CD8-positive, alpha-beta memory T cell (primary cell): ENCODE results near the gene ACSM6. TPM values are rescaled to one million over a fixed set of nuclear protein-coding genes. Genes with fewer than 3 reads are reported as not detected.

Experiments used
- CTCF ChIA-PET: fragments of 350-600 bp; sonication (Branson Sonifier 250); formaldehyde crosslinking; loops from one replicate; lab custom pipeline; 2021; ENCODE audit warnings: antibody characterized with exemption; lab: Charles Lee
- POLR2A ChIA-PET: fragments of 350-600 bp; sonication (Branson Sonifier 250); formaldehyde crosslinking; loops from one replicate; lab custom pipeline; 2021; ENCODE audit warnings: antibody characterized with exemption; lab: Charles Lee
- DNase-seq, 5 donors: peaks; one replicate each; pipeline versions ENCODE4 v3.0.0 to v3.0.0-alpha.2; 2020 to 2022; ENCODE audit warnings: mixed read lengths in 1 of 5
- H3K27ac ChIP-seq: one replicate; pipeline ENCODE4 v1.7.0; 2013; ENCODE audit warnings: low read depth, mild to moderate bottlenecking, low read length, moderate library complexity
- H3K27me3 ChIP-seq: 2 replicates; pipeline ENCODE4 v1.7.0; 2013; ENCODE audit warnings: low read length, mild to moderate bottlenecking; ENCODE audit not compliant: insufficient read depth, poor library complexity, severe bottlenecking
- H3K36me3 ChIP-seq: 2 replicates; pipeline ENCODE4 v1.7.0; 2013; ENCODE audit warnings: mild to moderate bottlenecking, low read length, moderate library complexity; ENCODE audit not compliant: insufficient read depth
- H3K4me1 ChIP-seq: 2 replicates; pipeline ENCODE4 v1.7.0; 2013; ENCODE audit warnings: mild to moderate bottlenecking, low read length, moderate library complexity; ENCODE audit not compliant: insufficient read depth
- H3K4me3 ChIP-seq: 2 replicates; pipeline ENCODE4 v1.7.0; 2013; ENCODE audit warnings: mild to moderate bottlenecking, low read length
- H3K9me3 ChIP-seq: 2 replicates; pipeline ENCODE4 v1.7.0; 2013; ENCODE audit warnings: mild to moderate bottlenecking, low read length
- H3K27ac Mint-ChIP-seq, 8 donors: one replicate each; pipeline ENCODE4 v1.8.0; 2020 to 2021; ENCODE audit warnings: mixed read lengths in 8 of 8, mild to moderate bottlenecking in 6 of 8, inconsistent platforms in 3 of 8, moderate library complexity in 3 of 8
- H3K27me3 Mint-ChIP-seq, 2 donors: one replicate each; pipeline ENCODE4 v1.8.0; 2020 to 2021; ENCODE audit warnings: mixed read lengths in 2 of 2, mild to moderate bottlenecking in 1 of 2, moderate library complexity in 1 of 2
- H3K36me3 Mint-ChIP-seq, 3 donors: one replicate each; pipeline ENCODE4 v1.8.0; 2020 to 2021; ENCODE audit warnings: mixed read lengths in 3 of 3, inconsistent platforms in 1 of 3, mild to moderate bottlenecking in 1 of 3
- H3K4me1 Mint-ChIP-seq, 3 donors: one replicate each; pipeline ENCODE4 v1.8.0; 2020 to 2021; ENCODE audit warnings: mixed read lengths in 3 of 3, inconsistent platforms in 1 of 3, mild to moderate bottlenecking in 1 of 3
- H3K4me3 Mint-ChIP-seq, 7 donors: one replicate each; pipeline ENCODE4 v1.8.0; 2020 to 2021; ENCODE audit warnings: mixed read lengths in 7 of 7, mild to moderate bottlenecking in 6 of 7, moderate library complexity in 4 of 7, inconsistent platforms in 2 of 7
- H3K9me3 Mint-ChIP-seq, 5 donors: one replicate each; pipeline ENCODE4 v1.8.0; 2020 to 2022; ENCODE audit warnings: mixed read lengths in 5 of 5, mild to moderate bottlenecking in 3 of 5, moderate library complexity in 2 of 5, inconsistent platforms in 1 of 5
- polyA plus RNA-seq: library from polyadenylated mRNA; unstranded; fragments of 300-500 nt; fragmentation: Illumina TruSeq; gene quantifications from one replicate; pipeline ENCODE4 v1.2.3, GENCODE V29; 2021
- total RNA-seq, 2 experiments: library from RNA; stranded (reverse); gene quantifications; one replicate each; pipeline ENCODE4 v1.2.3, GENCODE V29; 2021

The ACSM6 gene
- total and polyA plus RNA-seq, 3 experiments from 2014 or later, result not detected

- POLR2A ChIA-PET, result no interaction called here
- H3K4me3 ChIP-seq, result no peak overlapping the region
- CTCF ChIA-PET, result interaction anchor here (0.9 kb wide), 1 partner anchor 113 kb away, joined by 3 read pairs; no protein-coding TSS in a partner anchor
These were observed 55.4 kb downstream of the ACSM6 start for GRCh38 chr10:95249467-95249866.

GRCh38 chr10:95250856-95251255 lies 56.8 kb downstream of the ACSM6 start:
- no peak overlapping the region for H3K27ac ChIP-seq
- no peak overlapping the region for H3K27ac Mint-ChIP-seq
- H3K27me3 Mint-ChIP-seq, result peaks cover 1 to 4% of the 10 kb centered on the region in 2 donors
- CTCF ChIA-PET, result interaction anchor here (1.2 kb wide), 1 partner anchor 112 kb away, joined by 3 read pairs; no protein-coding TSS in a partner anchor
- no peak overlapping the region for H3K4me3 ChIP-seq
- no peaks in the 10 kb centered on the region for H3K36me3 ChIP-seq
- H3K4me1 ChIP-seq, result no peaks in the 10 kb centered on the region
- DNase-seq, result no peak
- H3K4me3 Mint-ChIP-seq, result no peak overlapping the region
- no peaks in the 10 kb centered on the region for H3K27me3 ChIP-seq
- H3K36me3 Mint-ChIP-seq, result no peaks in the 10 kb centered on the region
- H3K9me3 Mint-ChIP-seq, result no peaks in the 10 kb centered on the region
- H3K9me3 ChIP-seq, result no peaks in the 10 kb centered on the region
- H3K4me1 Mint-ChIP-seq, result no peaks in the 10 kb centered on the region
- POLR2A ChIA-PET, result no interaction called here

More at GRCh38 chr10:95249467-95249866, 55.4 kb downstream of the ACSM6 start:
- H3K27ac ChIP-seq, result no peak overlapping the region
- no peaks in the 10 kb centered on the region for H3K36me3 ChIP-seq
- no peaks in the 10 kb centered on the region for H3K27me3 ChIP-seq
- no peak for DNase-seq
- H3K4me1 Mint-ChIP-seq, result peaks cover 0 to 3% (median 0%) of the 10 kb centered on the region in 3 donors
- H3K4me1 ChIP-seq, result no peaks in the 10 kb centered on the region
- no peaks in the 10 kb centered on the region for H3K9me3 ChIP-seq
- H3K4me3 Mint-ChIP-seq, result peak overlapping the region in 1 of 7 donors; percentile 67
- peaks cover 1 to 9% of the 10 kb centered on the region in 2 donors for H3K27me3 Mint-ChIP-seq
- peak overlapping the region in 1 of 8 donors; percentile 89 for H3K27ac Mint-ChIP-seq
- H3K9me3 Mint-ChIP-seq, result no peaks in the 10 kb centered on the region
- no peaks in the 10 kb centered on the region for H3K36me3 Mint-ChIP-seq

- Mint-ChIP-seq H3K36me3 (no peaks in the 10 kb centered on the region), H3K4me3 (no peak overlapping the region), H3K9me3 (no peaks in the 10 kb centered on the region), H3K4me1 (no peaks in the 10 kb centered on the region), H3K27me3 (peaks cover 4 to 6% of the 10 kb centered on the region in 2 donors), H3K27ac (no peak overlapping the region)
- H3K9me3 ChIP-seq, result no peaks in the 10 kb centered on the region
- ChIA-PET POLR2A (no interaction called here), CTCF (no interaction called here)
- no peak overlapping the region for H3K4me3 ChIP-seq
- no peaks in the 10 kb centered on the region for H3K36me3 ChIP-seq
- H3K27me3 ChIP-seq, result no peaks in the 10 kb centered on the region
- H3K4me1 ChIP-seq, result no peaks in the 10 kb centered on the region
- no peak overlapping the region for H3K27ac ChIP-seq
- DNase-seq, result no peak
These were observed 59.0 kb downstream of the ACSM6 start for GRCh38 chr10:95253007-95253406.

- ChIA-PET POLR2A (no interaction called here), CTCF (no interaction called here)
- Mint-ChIP-seq H3K27me3 (peaks cover 4 to 7% of the 10 kb centered on the region in 2 donors), H3K4me1 (no peaks in the 10 kb centered on the region), H3K27ac (no peak overlapping the region), H3K36me3 (no peaks in the 10 kb centered on the region), H3K4me3 (no peak overlapping the region), H3K9me3 (no peaks in the 10 kb centered on the region)
- Histone ChIP-seq H3K4me1 (no peaks in the 10 kb centered on the region), H3K27ac (no peak overlapping the region), H3K4me3 (no peak overlapping the region), H3K27me3 (no peaks in the 10 kb centered on the region), H3K36me3 (no peaks in the 10 kb centered on the region), H3K9me3 (no peaks in the 10 kb centered on the region)
- no peak for DNase-seq
These were observed 59.6 kb downstream of the ACSM6 start for GRCh38 chr10:95253686-95254085.

GRCh38 chr10:95254629-95255028 lies 60.6 kb downstream of the ACSM6 start:
- Histone ChIP-seq H3K4me1 (no peaks in the 10 kb centered on the region), H3K4me3 (no peak overlapping the region), H3K27me3 (no peaks in the 10 kb centered on the region), H3K36me3 (no peaks in the 10 kb centered on the region), H3K27ac (no peak overlapping the region), H3K9me3 (no peaks in the 10 kb centered on the region)
- H3K4me1 Mint-ChIP-seq, result no peaks in the 10 kb centered on the region
- ChIA-PET CTCF (no interaction called here), POLR2A (no interaction called here)
- H3K9me3 Mint-ChIP-seq, result no peaks in the 10 kb centered on the region
- H3K27me3 Mint-ChIP-seq, result peaks cover under 1 to 6% of the 10 kb centered on the region in 2 donors
- H3K27ac Mint-ChIP-seq, result peak overlapping the region in 1 of 8 donors; percentile 90
- H3K4me3 Mint-ChIP-seq, result no peak overlapping the region
- DNase-seq, result no peak
- no peaks in the 10 kb centered on the region for H3K36me3 Mint-ChIP-seq

- CTCF ChIA-PET, result no interaction called here
These were observed 62.2 kb downstream of the ACSM6 start for GRCh38 chr10:95256268-95256667.

GRCh38 chr10:95257849-95258248 lies 63.8 kb downstream of the ACSM6 start:
- POLR2A ChIA-PET, result no interaction called here
- Histone ChIP-seq H3K9me3 (no peaks in the 10 kb centered on the region), H3K27ac (no peak overlapping the region), H3K27me3 (no peaks in the 10 kb centered on the region), H3K4me1 (no peaks in the 10 kb centered on the region), H3K4me3 (no peak overlapping the region), H3K36me3 (no peaks in the 10 kb centered on the region)
- H3K4me1 Mint-ChIP-seq, result no peaks in the 10 kb centered on the region
- no peak overlapping the region for H3K4me3 Mint-ChIP-seq
- H3K36me3 Mint-ChIP-seq, result no peaks in the 10 kb centered on the region
- H3K9me3 Mint-ChIP-seq, result no peaks in the 10 kb centered on the region
- CTCF ChIA-PET, result interaction anchor here (0.9 kb wide), 1 partner anchor 11 kb away, joined by 3 read pairs; no protein-coding TSS in a partner anchor
- H3K27me3 Mint-ChIP-seq, result peaks cover 0 to 8% of the 10 kb centered on the region in 2 donors
- H3K27ac Mint-ChIP-seq, result no peak overlapping the region
- no peak for DNase-seq

More at GRCh38 chr10:95256268-95256667, 62.2 kb downstream of the ACSM6 start:
- no peaks in the 10 kb centered on the region for H3K4me1 ChIP-seq
- H3K27me3 ChIP-seq, result no peaks in the 10 kb centered on the region
- H3K36me3 Mint-ChIP-seq, result no peaks in the 10 kb centered on the region
- H3K36me3 ChIP-seq, result no peaks in the 10 kb centered on the region
- H3K27me3 Mint-ChIP-seq, result peaks cover 0 to 6% of the 10 kb centered on the region in 2 donors
- H3K9me3 Mint-ChIP-seq, result no peaks in the 10 kb centered on the region
- no peaks in the 10 kb centered on the region for H3K4me1 Mint-ChIP-seq
- H3K9me3 ChIP-seq, result no peaks in the 10 kb centered on the region
- POLR2A ChIA-PET, result no interaction called here
- no peak overlapping the region for H3K27ac Mint-ChIP-seq
- no peak overlapping the region for H3K4me3 Mint-ChIP-seq
- H3K4me3 ChIP-seq, result no peak overlapping the region
- DNase-seq, result no peak
- no peak overlapping the region for H3K27ac ChIP-seq

- ChIA-PET CTCF (no interaction called here), POLR2A (no interaction called here)
- H3K27me3 ChIP-seq, result no peaks in the 10 kb centered on the region
- H3K4me1 ChIP-seq, result no peaks in the 10 kb centered on the region
- DNase-seq, result no peak
- no peak overlapping the region for H3K4me3 ChIP-seq
- no peak overlapping the region for H3K4me3 Mint-ChIP-seq
- H3K36me3 ChIP-seq, result no peaks in the 10 kb centered on the region
- H3K27ac ChIP-seq, result no peak overlapping the region
- H3K27ac Mint-ChIP-seq, result no peak overlapping the region
- H3K9me3 ChIP-seq, result no peaks in the 10 kb centered on the region
- no peaks in the 10 kb centered on the region for H3K9me3 Mint-ChIP-seq
- no peaks in the 10 kb centered on the region for H3K36me3 Mint-ChIP-seq
- no peaks in the 10 kb centered on the region for H3K4me1 Mint-ChIP-seq
- H3K27me3 Mint-ChIP-seq, result peaks cover 0 to 8% of the 10 kb centered on the region in 2 donors
These were observed 66.4 kb downstream of the ACSM6 start for GRCh38 chr10:95260397-95260881.
